HG03159 (cell line): ENCODE measurements around the gene DIS3L2.
"Not testable (repeated sequence)": the region's sequence is repeated elsewhere in the genome, so short reads cannot be mapped to it uniquely, and the experiment has no call there.

Experiments used
- ATAC-seq: cut with Tn5 transposase; IDR thresholded peaks from one replicate; pipeline ENCODE4 v1.9.1; 2021; ENCODE audit warnings: mild to moderate bottlenecking, moderate library complexity; ENCODE audit not compliant: unreplicated experiment

Gene DIS3L2

DNA sequence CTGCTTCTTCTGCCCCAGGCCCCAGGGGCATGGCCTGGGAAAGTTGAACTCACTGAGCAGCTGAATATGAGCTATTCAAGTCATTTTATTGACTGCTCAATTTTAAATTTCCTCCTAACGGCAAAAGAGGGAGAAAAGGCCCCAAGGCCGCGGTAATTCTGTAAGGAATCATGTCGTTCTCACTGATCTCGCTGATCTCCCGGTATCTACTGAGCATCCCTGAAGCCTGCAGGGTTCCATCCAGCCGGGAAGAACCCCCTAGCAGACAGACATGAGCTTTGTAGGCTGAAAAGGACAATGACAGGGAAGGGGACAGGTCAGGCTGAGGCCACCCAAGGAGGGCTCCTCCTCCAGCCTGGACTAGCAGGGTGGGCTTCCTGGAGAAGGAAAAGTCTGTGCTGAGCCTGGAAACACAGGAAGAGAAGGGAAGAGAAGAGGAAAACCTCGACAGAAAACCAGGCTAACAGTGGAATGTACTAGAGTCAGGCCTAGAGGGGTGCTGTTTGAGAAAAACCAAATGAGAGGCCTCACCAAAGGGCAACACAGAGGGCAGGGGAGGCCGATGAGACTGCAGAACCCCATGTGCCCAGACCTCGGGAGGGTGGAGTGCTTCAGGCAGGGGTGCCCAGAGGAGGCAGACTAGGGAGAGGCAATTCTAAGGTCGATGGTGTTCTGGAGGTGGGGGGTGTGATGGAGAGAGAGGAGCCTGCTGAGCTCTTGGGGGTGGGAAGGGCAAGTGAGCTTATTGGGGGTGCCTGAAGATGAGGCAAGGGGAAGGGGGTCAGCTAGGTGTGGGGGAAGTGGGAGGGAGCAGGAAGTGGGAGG is 32.4 kb upstream of the DIS3L2 start:
- no peak for ATAC-seq

DNA sequence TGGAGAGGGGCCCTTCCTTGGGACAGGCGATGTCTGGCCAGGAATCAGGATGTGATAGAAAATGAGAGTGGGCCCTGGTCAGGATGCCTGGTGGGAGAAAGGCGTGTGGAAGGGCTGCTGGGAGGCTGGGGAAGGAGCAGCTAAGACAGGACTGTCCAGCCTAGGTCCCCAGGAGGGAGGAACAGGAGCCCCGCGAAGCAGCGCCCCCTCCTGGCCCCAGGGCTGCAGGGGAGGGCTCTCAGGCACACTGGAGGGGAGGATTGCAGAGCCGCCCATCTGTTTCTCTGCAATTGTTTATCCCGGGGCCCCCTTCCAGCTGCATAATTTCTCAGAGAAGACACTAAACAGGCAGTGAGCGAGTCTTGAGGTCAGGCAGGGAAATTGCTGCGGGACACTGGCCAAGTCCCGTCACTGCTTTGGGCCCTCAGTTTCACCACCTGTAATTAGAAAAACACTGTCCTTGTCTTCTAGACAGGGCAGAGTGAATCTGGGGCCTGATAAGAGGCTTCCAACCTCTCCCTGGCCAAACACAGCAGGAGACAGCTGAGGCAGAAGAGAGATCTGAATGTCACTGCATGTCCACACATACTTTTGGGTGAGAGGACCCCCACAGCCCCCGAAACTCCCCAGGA is 31.4 kb upstream of the DIS3L2 start:
- ATAC-seq: no peak

DNA sequence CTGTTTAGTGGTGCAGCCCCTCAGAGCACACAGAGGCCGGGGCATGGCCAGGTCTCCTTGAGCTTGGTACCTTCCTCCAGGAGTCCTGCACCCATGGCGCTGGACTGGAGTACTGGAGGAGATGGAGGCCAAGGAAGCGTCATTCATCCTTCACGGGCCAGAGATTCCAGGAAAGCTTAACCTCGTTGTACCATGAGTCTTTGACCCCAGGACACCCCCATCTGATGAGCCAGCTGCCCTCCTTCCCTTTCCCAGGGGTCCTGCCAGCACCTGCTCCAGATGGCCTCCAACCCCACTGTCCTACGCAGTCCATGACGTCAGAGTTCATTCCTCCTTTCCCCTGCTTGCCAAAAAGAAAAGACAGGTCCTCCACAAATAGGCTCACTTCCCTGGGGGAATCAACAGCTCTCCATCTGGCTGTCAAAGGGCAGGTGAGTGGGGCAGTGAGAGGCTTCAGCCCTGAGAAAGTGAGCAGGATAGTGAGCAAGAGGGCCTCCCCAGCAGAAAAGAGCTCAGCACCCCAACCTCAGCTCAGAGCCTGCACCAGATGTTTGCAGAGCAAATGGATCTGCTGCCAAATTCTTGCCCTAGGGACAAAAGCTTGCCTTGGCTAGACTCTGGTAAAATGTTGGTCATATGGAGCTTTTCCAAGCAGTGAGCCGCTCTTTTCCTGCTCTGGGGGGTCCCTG is 30.8 kb upstream of the DIS3L2 start:
- no peak for ATAC-seq

DNA sequence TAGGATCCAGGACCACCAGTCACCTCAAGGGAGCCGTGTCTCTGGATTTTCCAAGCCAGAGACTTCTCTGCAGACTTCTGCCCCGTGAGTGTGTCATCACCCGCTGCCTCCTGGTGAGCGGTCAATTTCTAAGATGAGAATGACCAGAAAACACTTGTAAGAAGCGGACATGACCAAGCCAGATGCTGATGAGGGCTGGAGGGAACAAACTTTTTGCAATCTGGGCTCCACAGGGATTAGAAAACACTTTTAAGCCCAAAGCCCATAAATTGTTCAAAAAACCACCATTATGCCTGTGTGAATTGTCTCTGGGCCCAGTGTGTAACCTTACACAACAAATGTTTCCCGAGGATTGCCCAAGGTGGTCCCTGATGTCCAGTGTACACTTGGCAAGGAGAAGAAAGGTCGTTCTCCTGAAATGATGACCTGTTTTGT is 30.0 kb upstream of the DIS3L2 start:
- ATAC-seq: no peak

DNA sequence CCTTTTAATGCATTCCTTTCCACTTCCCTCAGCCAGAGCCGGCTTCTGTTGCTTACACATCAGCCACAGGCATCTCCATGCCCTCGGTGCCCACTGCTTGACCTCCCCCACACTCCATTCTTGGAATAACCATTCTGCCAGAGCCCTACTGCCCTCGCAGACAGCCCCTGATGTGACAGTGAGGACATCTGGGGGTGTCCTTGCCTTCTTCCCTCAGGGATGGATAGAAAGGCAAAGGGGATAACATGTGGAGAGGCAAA is 28.9 kb upstream of the DIS3L2 start:
- no peak for ATAC-seq

DNA sequence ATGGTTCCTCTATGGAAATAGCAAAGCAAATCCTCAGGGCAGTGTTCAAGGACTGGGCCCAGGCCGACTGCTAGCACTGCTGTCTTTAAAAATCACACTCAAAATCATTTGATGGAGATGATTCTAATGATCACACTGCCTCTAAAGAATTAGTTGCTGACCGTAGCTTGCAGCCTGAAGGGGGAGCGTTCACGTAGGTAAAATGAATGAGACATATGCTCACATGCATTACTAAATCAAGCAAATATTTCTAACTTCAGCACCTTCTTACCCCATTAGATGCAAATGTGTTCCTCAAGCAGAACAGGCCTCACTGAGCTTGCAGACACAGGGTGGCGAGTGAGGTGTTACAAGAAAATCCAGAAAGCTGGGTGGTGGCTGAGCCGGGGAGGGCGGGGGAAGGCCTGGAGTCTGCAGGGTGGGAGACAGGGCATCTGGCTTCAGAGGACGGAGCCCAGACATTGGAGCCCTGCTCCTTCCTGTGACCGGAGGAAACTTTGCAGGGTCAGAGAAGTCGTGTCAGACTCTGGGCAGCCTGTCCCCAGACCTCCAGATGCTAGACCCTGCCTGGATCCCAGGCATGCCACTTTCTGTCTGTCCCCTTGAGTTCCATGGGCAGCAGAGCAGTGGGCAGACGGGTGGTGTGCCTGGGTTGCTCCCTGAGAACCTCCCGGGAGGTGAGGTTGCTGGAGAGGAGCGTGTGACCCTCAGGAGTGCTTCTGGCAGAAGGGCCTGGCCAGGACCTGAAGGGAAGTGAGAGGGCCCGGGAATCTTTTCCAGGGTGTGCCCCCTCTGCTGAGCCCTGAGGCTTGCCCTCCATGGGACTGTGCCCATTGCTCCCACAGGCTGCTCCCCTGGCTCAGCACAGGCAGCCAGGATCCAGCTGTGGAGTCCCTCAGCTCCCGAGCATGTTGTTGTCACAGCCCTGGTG is 28.3 kb upstream of the DIS3L2 start:
- ATAC-seq: no peak

DNA sequence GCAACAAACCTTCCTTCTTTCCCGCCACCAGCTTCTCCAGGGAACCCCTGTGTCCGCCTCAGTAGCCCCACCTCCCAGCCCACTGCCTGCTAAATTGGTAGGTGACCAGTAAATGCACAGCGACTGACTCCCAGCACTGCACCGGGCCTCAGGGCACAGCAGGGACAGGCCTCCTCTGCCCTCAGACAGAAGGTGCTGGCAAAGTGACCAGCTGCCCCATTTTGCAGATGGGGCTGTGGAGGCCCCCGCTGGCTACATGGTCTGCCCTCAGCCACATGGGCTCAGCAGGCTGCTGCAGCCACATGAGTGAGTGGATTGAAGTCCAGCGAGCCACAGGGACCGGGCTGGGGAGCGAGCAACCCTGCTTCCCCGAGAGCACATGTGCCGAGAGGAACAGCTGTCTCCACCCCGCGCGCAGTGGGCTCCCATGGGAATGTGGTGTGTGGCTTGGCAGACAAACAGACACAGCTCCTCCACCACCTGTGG is 27.6 kb upstream of the DIS3L2 start:
- no peak for ATAC-seq

DNA sequence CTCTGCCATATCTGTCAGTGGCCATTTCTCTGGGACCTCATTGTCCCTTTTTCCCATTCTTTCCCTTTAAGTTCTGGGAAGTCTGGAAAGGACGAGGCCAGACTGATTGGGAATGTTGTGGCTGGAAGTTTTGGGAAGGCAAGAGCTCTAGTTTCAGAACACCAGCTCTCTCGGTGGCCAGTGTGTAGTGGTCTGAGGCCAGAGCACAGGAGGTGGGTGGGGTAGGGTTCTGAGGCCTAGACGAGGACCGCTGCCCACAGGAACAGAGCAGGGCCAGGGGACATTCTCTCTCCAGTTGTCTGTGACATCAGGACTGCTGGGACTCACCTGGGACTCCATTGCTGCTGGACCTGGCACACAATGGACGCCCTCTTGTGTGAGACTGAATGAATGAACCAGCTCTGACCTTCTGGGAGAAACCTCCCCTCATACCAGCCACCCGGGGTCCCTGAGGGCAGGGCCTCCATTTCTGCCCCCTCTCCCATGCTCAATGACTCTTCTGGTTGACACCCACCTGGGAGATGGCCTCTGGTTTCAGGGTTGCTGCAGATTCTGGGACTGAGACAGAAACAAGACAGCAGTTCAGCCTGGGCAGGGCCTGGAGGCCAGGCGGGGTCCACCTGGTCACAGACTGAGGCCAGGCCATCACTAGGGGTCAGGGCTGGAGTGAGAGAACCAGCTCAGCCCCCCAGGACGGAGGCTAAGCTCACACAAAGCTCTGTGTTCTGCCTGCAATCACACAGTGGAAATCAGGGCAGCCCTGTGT is 26.9 kb upstream of the DIS3L2 start:
- no peak for ATAC-seq

DNA sequence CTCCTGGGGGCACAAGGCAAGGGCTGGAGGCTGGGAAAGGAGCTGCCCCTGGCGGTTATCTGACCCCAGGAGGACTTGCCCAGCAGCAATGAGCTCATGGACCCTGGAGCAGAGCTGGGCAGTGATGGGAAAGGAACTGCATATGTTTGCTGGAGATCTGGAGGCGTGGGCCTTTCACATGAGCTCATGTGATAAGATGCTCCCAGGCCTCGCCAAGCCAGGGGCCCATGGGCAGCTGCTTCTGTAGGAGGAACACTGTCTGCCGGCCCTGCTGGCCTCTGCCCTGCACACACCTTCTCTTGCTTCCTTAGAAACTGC is 26.3 kb upstream of the DIS3L2 start:
- ATAC-seq: no peak

DNA sequence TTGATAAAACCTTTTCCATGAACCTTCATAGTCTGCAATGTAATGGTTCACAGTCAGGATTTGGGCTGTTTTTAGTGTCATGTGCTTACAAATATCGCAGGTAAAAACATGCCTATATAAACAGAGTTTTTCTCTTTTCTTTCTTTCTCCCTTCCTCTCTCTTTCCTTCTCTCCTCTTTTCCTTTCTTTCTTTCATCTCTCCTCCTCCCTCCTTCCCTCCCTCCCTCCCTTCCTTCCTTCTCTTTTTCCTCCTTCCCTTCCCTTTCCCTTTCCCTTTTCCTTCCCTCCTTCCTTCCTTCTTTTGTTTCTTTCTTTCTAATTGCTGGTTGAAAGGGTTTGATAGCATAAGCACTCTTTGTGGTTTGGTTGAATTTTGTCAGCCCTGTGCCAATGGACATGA is 25.7 kb upstream of the DIS3L2 start:
- ATAC-seq: no peak

DNA sequence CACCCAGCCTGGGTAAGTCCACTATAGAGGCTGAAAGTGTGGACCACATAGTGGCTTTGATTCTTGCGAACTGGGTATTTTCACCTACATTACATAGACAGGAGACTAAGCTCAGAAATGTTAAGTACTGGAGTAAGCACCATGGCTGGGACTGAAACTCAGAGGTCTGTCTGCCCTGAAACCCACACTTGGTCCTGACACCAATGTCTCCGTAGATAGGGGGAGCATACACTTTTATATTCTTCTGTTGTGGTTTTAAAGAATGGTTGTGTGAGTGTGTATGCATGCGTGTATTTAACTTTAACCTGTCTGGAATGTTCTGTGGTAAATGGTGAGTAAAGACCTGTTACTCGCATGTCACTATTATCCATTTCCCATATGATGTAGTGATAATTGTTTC is 25.0 kb upstream of the DIS3L2 start:
- no peak for ATAC-seq

DNA sequence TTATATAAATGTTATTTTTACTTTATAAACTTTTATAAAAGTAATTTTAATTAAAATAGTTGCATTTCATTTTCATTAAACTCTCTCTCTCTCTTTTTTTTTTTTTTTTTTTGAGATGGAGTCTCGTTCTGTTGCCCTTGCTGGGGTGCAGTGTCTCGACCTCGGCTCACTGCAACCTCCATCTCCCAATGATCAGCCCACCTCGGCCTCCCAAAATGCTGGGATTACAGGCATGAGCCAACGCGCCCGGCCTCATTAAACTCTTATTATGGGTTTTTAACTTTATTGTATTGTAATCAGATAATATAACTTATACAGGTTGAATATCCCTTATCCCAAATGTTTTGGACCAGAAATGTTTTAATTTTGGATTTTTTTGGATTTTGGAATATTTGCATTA is 24.5 kb upstream of the DIS3L2 start:
- ATAC-seq: no peak

DNA sequence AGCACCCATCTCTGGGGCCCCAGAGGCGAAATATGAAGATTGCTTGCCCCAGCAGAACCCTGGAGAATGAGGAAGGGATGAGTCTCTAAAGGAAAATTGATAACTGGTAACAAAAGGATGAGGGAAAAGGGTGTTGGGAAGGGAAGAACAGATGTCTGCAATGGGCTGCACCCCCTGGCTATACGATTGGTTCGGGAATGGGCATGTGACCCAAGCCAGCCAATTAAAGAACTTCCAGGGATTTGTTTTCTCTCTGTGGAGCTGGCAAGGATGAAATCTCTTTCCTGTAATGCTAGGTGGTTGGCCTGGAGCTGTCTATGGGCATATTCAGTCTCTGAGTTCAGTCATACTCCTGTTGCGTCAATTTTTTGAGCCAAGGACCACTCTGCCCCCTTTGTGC is 22.5 kb upstream of the DIS3L2 start:
- ATAC-seq: no peak

DNA sequence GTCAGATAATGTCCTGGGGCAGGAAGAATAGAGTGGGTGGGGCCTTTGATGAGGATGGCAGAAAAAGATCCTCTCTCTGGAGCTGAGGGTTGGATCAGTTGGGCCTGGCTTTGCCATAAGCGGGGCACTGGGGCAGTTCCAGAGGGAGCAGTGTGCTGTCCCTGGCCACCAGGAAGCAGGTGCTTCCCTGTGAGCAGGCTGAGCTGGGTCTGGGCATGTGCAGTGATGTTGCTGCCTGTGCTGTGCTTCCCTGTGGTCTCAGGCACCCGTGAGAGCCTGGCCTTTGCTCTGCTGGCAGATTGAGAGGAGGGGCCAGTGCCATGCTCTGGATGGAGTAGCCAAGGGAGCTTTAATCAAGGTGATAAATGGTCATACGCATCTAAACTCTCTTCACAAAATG is 20.7 kb upstream of the DIS3L2 start:
- ATAC-seq: no peak

DNA sequence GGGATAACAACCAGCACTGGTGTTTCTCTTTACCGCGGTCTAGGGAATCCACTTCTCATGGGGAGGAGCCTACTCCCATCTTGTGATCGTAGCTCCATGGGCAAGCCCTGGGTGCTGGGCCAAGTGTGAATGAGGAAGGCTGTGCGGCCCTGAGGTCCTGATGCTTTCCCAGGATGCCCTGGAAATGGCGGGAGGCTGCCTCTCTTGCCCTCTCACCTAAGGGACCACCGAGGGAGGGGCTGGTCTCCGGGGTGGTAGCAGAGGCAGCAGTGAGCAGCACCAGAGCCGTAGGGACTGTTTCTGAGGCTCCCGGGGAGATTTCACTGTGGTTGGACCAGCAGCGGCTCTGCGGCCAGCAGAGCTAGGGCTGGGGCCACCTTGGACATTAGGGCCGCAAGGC is 19.8 kb upstream of the DIS3L2 start:
- no peak for ATAC-seq

DNA sequence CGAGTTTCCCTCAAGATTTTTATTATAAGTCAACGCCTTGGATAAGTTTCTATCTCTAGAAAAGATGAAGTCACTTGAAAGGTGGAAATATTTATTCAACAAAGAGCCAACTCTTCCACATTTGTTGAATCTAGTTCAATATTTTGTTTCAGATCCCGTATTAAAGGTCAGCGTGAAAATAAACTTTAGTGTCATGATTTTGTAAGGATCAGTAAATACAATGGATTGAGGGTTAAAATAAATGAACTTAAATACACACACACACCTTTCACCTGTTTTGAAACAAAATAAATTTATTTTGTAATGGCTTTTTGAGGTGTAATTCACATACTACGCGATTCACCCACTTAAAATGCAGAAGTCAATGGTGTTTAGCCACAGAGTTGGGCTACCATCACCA is 19.3 kb upstream of the DIS3L2 start:
- ATAC-seq: no peak

DNA sequence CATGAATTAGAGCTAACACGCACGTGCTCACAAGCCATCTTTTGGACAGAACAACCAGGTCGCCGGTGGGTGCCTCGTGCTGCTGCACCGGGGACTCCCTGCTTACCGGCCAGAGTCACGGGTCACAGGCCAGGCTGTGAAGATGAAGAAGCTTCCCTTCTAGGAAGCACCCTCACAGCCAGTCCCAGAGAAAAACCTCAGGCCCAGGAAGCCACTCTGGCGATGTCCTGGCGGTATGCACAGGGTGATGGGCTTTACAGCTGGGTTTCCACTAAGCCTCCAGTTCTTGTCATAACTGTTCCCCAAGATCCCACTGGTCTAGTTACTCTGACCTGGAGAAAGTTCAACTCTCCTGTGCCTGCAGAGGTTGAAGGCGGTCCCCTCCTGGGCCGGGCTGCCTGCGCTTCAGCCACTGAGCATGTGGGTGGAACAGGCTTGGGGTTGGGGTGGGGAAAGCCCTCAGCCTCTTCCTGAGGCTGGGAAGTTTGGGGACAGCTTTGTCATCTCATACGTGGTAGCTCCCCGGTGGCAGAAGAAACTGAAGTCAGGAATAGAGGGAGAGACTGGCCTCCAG is 15.2 kb upstream of the DIS3L2 start:
- ATAC-seq: no peak

DNA sequence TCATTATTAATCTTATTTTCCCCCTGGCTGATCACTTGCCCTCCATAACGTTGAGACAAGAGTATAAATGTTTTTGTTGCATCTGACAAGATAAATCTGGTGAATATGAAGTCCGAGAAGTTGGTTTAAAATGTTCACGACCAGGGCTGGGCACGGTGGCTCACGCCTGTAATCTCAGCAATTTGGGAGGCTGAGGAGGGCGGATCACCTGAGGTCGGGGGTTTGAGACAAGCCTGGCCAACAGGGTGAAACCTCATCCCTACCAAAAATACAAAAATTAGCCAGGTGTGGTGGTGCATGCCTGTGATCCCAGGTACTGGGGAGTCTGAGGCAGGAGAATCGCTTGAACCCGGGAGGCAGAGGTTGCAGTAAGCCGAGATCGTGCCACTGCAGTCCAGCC is 14.4 kb upstream of the DIS3L2 start:
- ATAC-seq: not testable (repeated sequence)

DNA sequence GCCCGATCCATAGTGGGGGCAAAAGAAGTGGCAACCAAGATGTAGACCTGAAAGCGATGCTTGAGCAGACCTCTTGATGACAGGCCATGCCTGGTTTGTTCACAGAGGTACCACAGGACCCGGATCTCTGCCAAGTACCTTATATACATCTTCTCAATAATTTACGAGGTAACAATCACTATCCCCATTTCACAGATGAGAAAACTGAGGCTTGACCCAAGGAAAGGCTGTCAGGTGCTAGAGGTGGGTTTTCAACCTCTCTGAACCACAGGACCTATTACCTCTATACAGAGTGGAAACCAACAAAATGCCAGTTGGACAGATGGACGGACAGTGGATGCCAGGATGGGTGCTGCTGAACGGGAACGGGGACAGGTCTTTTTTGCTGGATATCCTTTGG is 13.8 kb upstream of the DIS3L2 start:
- ATAC-seq: no peak

DNA sequence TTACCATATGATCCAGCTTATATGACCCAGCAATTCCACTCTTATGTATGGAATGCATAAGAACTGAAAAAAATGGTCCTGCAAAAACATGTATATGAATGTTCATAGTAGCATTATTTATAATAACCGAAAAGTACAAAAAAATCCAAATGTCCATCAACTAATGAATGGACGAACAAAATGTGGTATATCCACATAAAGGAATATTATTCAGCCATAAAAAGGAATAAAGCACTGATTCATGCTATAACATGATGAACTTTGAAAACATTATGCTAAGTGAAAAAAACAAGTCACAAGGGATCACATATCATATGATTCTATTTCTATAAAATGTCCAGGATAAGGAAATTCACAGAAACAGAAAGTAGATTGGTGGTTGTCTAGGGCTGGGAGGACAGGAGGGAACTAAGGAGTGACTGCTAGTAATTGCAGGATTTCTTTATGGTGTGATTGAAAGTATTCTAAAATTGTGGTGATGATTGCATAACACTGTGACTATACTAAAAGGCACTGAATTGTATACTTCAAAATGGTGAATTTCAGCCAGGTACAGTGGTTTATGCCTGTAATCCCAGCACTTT is 10.0 kb upstream of the DIS3L2 start:
- no peak for ATAC-seq
